ENCODE results near the gene CLCF1.
"Not testable (repeated sequence)": the region's sequence is repeated elsewhere in the genome, so short reads cannot be mapped to it uniquely, and the experiment has no call there.

The CLCF1 gene

DNA sequence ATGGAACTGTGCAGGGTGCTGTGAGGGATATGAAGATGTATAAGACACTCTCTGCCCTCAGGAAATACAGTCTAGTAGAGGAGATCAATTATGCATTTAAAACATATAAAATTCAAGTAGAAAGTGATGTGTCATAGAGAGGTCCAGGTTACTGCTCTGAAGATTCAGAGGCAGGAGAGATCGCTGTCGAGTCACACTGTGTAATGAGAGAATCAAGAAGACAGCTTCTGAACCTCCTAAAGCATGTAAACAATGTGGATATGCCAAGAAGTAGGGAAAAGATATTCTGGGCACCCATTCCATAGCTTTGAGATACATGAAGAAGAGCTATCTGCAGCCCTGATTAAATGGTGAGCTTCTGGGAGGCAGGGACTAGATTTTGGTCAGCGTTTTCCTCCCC lies 53.4 kb downstream of the CLCF1 start:
- no peak for DNase-seq

GRCh38 chr11:67318876-67319275 lies 54.5 kb downstream of the CLCF1 start:
- not testable (repeated sequence) for DNase-seq

DNA sequence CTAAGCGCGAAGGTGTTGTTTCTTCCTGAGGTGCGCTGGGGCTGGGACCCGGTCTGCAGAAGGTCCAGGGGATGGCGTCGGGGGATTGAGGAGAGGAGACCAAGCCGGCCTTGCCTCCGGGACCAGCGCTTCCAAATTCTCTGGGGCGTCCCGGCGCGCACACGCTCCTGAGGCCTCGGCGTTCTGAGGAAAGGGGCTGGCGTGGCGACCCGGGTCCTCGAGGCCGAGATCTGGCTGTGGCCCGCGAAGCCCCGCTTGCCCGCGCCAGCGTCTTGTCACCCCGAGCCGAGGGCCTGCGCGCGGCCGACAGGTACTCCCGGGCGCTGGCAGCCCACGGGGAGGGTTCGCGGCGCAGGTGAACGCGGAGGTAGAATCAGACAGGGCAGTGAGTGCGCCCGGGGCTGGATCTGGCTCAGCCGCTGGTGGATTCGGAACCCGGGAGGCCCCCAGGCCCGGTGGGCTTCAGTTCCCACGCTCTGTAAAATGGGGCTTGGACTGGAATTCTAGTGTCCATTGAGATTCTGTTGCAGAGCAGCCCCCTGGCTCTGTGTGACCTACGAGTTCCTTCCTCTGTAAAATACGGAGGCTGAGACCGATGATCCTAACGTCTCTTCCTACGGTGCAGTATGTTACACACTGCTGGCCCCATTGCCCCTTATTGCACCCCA lies 55.4 kb downstream of the CLCF1 start:
- DNase-seq: no peak

DNA sequence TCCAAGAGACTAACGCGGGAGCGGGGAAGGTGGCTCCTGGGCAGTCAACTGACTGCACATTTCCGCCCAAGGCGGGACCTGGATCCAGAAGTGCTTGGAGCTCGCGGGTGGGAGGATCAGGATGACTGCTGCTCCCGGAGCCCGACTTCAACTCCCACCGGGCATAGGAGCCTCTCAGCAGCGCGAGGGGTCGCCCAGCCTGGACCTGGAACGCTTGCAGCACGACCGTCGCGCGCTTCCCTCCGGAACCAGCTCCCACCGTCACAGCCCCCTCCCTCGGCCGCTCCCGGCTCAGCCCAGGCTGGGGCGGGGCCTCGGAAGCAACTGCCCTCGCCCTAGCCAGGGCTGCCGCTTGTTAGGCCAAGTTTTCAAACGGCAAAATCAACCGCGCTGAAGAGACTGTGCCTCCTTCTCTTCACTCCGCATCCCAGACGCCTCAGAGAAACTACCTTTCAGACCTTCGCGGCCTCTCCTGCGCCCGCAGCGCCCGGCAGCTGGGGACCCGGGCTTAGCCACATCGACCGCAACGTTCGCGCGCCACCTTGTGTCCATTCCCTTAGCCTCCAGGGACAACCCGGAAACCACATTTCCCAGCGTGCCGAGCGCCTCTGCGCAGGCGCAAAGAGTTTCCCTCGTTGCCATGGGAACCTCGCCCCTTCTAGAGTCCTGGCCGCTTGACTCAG lies 56.1 kb downstream of the CLCF1 start:
- peak; percentile 94 for DNase-seq

DNA sequence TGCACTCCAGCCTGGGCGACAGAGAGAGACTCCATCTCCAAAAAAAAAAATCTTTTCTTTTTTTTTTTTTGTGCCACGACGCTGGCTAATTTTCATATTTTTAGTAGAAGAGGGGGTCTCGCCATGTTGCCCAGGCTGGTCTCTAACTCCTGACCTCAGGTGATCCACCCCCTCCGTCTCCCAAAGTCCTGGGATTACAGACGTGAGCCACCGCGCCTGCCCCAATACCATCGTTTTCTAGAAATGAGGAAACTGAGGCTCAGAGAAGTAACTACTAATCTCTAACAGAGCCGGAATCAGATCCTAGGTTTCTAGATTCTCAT lies 56.6 kb downstream of the CLCF1 start:
- no peak for DNase-seq

- DNase-seq: no peak
These were observed 58.0 kb downstream of the CLCF1 start for GRCh38 chr11:67315325-67315909.

GRCh38 chr11:67314218-67314617 lies 59.2 kb downstream of the CLCF1 start:
- no peak for DNase-seq

Measured in activated gamma-delta T cell (primary cell).